ENCODE measurements around the gene KCNA2. TPM values are rescaled to one million over a fixed set of nuclear protein-coding genes. Genes with fewer than 3 reads are reported as not detected.
A peak's percentile ranks its signal among the peaks of the same experiment; 100 is the strongest.

KCNA2 gene
- total RNA-seq, 2 donors from 2014 or later, result 1.3 TPM

GRCh38 chr1:110610696-110611286, 4.6 kb upstream of the KCNA2 start:
- Histone ChIP-seq H3K27me3 (peaks cover 0 to 12% of the 10 kb centered on the region in 2 donors), H3K9me3 (no peaks in the 10 kb centered on the region), H3K4me3 (no peak overlapping the region), H3K27ac (no peak overlapping the region), H3K4me1 (peaks cover 22% of the 10 kb centered on the region), H3K36me3 (replicated peaks in 1 of 2; ENCODE audit: insufficient read depth in 1 of 2, low read depth in 2 of 2) (no peaks in the 10 kb centered on the region)
- intact Hi-C loops (cut with DNase I), result loop anchor here (5.0 kb wide), 1 partner anchor 53 kb away; no protein-coding TSS in a partner anchor
- 73 to 77% methylated on average over 4 of the region's 4 CpGs for WGBS, 2 donors
- ATAC-seq (no peak), DNase-seq (no peak)
- TF ChIP-seq POLR2A (IDR thresholded peaks at IDR 0.05) (no peak), CTCF (IDR thresholded peaks at IDR 0.05) (no peak)

DNA sequence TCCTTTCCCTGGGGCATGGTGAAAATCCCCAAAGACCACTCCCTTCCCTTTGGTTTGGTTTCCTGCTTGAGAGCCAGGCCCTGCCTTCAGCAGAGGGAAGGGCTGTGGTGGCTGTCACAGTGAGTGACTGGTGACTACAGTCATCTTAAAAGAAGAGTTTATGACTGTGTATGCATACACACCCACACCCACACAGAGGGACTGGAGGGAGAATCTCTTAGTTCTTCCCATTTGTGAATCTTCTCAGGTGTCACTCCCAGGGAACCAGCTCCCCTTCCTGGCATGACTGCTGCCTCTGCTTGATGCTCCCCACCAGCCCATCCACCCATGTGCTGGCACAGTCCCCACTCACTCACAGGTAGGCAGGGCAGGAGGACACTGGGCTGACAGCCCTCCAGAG, 3.9 kb upstream of the KCNA2 start:
- no peaks in the 10 kb centered on the region for H3K36me3 ChIP-seq (replicated peaks in 1 of 2; ENCODE audit: insufficient read depth in 1 of 2, low read depth in 2 of 2)
- no peak overlapping the region for H3K4me3 ChIP-seq
- intact Hi-C loops (cut with DNase I), result loop anchor here (5.0 kb wide), 1 partner anchor 53 kb away; no protein-coding TSS in a partner anchor
- DNase-seq (no peak), ATAC-seq (no peak)
- no peak overlapping the region for H3K27ac ChIP-seq
- peaks cover 24% of the 10 kb centered on the region for H3K4me1 ChIP-seq
- no peaks in the 10 kb centered on the region for H3K9me3 ChIP-seq
- H3K27me3 ChIP-seq, result peaks cover 0 to 12% of the 10 kb centered on the region in 2 donors
- no peak for TF ChIP-seq POLR2A (IDR thresholded peaks at IDR 0.05)
- no peak for TF ChIP-seq CTCF (IDR thresholded peaks at IDR 0.05)

DNA sequence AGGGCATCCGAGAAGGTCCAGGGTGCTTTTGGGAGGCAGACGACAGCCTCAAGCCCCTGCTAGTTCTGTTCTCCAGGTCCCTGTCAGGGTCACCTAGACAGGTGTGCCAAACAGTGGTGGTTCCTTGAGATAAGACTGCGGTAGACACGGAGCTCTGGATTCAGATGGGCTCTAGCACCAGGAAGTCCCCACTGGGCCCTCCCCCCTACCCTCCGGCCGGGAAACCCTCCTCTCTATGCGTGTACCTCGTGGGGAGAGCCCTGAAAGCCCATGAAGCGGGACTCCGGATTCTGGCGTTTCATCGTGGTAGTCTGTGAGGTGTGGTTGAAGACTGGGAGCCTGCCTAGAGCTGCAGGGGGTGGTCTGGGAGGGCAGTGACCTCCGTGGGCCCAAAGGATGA, 2.1 kb upstream of the KCNA2 start:
- Histone ChIP-seq H3K9me3 (no peaks in the 10 kb centered on the region), H3K27me3 (peaks cover 0 to 12% of the 10 kb centered on the region in 2 donors), H3K27ac (no peak overlapping the region), H3K4me1 (peaks cover 24% of the 10 kb centered on the region), H3K36me3 (replicated peaks in 1 of 2; ENCODE audit: insufficient read depth in 1 of 2, low read depth in 2 of 2) (no peaks in the 10 kb centered on the region), H3K4me3 (no peak overlapping the region)
- ATAC-seq (no peak), DNase-seq (no peak)
- TF ChIP-seq CTCF (IDR thresholded peaks at IDR 0.05) (no peak), POLR2A (IDR thresholded peaks at IDR 0.05) (no peak)
- WGBS, 2 donors, result 23 to 40% methylated on average over 7 to 13 of the region's 13 CpGs
- intact Hi-C loops (cut with DNase I), result no loop called here

GRCh38 chr1:110607536-110608230, 1.5 kb upstream of the KCNA2 start:
- Histone ChIP-seq H3K9me3 (no peaks in the 10 kb centered on the region), H3K27me3 (peaks cover 0 to 12% of the 10 kb centered on the region in 2 donors), H3K4me1 (peaks cover 24% of the 10 kb centered on the region), H3K27ac (no peak overlapping the region), H3K4me3 (no peak overlapping the region), H3K36me3 (replicated peaks in 1 of 2; ENCODE audit: insufficient read depth in 1 of 2, low read depth in 2 of 2) (no peaks in the 10 kb centered on the region)
- DNase-seq, result peak in 3 of 4 donors; percentile 21 to 37 (median 26)
- no peak for TF ChIP-seq CTCF (IDR thresholded peaks at IDR 0.05)
- intact Hi-C loops (cut with DNase I), result no loop called here
- WGBS, 2 donors, result 3 to 6% methylated on average over 19 to 28 of the region's 28 CpGs
- peak; percentile 14 for ATAC-seq
